K562 (cell line): Measurements from ENCODE around the gene HDAC7. TPM values are rescaled to one million over a fixed set of nuclear protein-coding genes. Genes with fewer than 3 reads are reported as not detected.

Source experiments
- ATF7 ChIP-seq: fragments of 450-650 bp; IDR thresholded peaks from 2 replicates; pipeline ENCODE4 v1.7.1; 2014; ENCODE audit warnings: mild to moderate bottlenecking, moderate library complexity
- CBX1 ChIP-seq: sonication (generic); IDR thresholded peaks from 2 replicates; pipeline ENCODE4 v1.6.1; 2016; ENCODE audit warnings: antibody characterized with exemption, low read depth, mild to moderate bottlenecking
- CEBPG ChIP-seq, 3 experiments: fragments of 200-800 bp in 1 of 3; sonication (Bioruptor generic) in 1 of 3; sonication (generic) in 1 of 3; formaldehyde crosslinking in 1 of 3; IDR thresholded peaks in 2 of 3; conservative IDR thresholded peaks in 1 of 3; 2 replicates each; pipeline versions ENCODE4 v1.6.1 to v1.8.0; 2016 to 2022; ENCODE audit warnings: missing compliant biosample characterization in 2 of 3, missing genetic modification characterization in 2 of 3, mild to moderate bottlenecking in 1 of 3, missing genetic modification reagents in 1 of 3
- CXXC5 ChIP-seq: fragments of 250-450 bp; sonication (Bioruptor Pico); IDR thresholded peaks from 2 replicates; pipeline ENCODE4 v1.8.0; 2022; ENCODE audit warnings: inconsistent platforms, mild to moderate bottlenecking, moderate library complexity
- EWSR1 ChIP-seq: fragments of 450-650 bp; IDR thresholded peaks from 2 replicates; pipeline ENCODE4 v1.6.1; 2018; ENCODE audit warnings: borderline replicate concordance, mild to moderate bottlenecking, low read depth, moderate library complexity; ENCODE audit not compliant: partially characterized antibody
- FOXA1 ChIP-seq: fragments of 450-650 bp; IDR thresholded peaks from 2 replicates; pipeline ENCODE4 v1.6.1; 2016; ENCODE audit warnings: mild to moderate bottlenecking, borderline replicate concordance
- NR2C2 ChIP-seq, 2 experiments: fragments of 200-800 bp in 1 of 2; sonication (Bioruptor generic) in 1 of 2; sonication (generic) in 1 of 2; formaldehyde crosslinking in 1 of 2; IDR thresholded peaks; 2 replicates each; pipeline versions ENCODE4 v1.6.1 to v1.8.0; 2016 to 2022; ENCODE audit warnings: mild to moderate bottlenecking in 1 of 2, missing compliant biosample characterization in 1 of 2, missing genetic modification characterization in 1 of 2, missing genetic modification reagents in 1 of 2
- NRF1 ChIP-seq, 2 experiments: fragments of 450-650 bp; IDR thresholded peaks in 1 of 2; conservative IDR thresholded peaks in 1 of 2; 2 replicates each; pipeline ENCODE4 v1.6.1; 2014; ENCODE audit warnings: mild to moderate bottlenecking in 2 of 2
- SOX6 ChIP-seq: fragments of 450-650 bp; IDR thresholded peaks from 2 replicates; pipeline ENCODE4 v1.6.1; 2014; ENCODE audit warnings: mild to moderate bottlenecking
- ZNF24 ChIP-seq: fragments of 450-650 bp; IDR thresholded peaks from 2 replicates; pipeline ENCODE4 v1.6.1; 2016
- polyA plus RNA-seq, 8 experiments: library from polyadenylated mRNA; depleted of rRNA in 4 of 8; stranded (reverse) in 5 of 8; unstranded in 3 of 8; fragments of >200 nt; fragmentation: Nextera tagmentation in 2 of 8; fragmentation: Illumina TruSeq in 1 of 8; extraction: Ambion mirVana in 2 of 8; extraction: Trizol in 1 of 8; gene quantifications; 2 replicates each; pipeline versions ENCODE4 v1.2.1 to v1.2.3, GENCODE V29; 2011 to 2014; ENCODE audit warnings: inconsistent platforms in 1 of 8, missing spikeins in 1 of 8
- total RNA-seq, 7 experiments: library from RNA; depleted of rRNA in 6 of 7; stranded (reverse); fragments of >200 nt in 6 of 7; fragmentation: Illumina TruSeq in 2 of 7; extraction: Trizol in 2 of 7; gene quantifications; 2 replicates each; pipeline versions ENCODE4 v1.2.1 to v1.2.3, GENCODE V29; 2011 to 2021; ENCODE audit warnings: low replicate concordance in 1 of 7
- TF ChIP-seq, protein P1 (sequence below), 2 experiments: fragments of 450-650 bp; formaldehyde crosslinking in 1 of 2; IDR thresholded peaks; 2 replicates each; pipeline versions ENCODE4 v1.4.0 to v1.6.1; 2014 to 2020; ENCODE audit warnings: mild to moderate bottlenecking in 2 of 2, borderline replicate concordance in 1 of 2, low read depth in 1 of 2
- TF ChIP-seq, protein P2 (sequence below): fragments of 450-650 bp; IDR thresholded peaks from 2 replicates; pipeline ENCODE4 v1.6.1; 2014; ENCODE audit warnings: low read depth, mild to moderate bottlenecking, moderate library complexity, borderline replicate concordance
- TF ChIP-seq, protein P3 (sequence below): sonication (generic); formaldehyde crosslinking; IDR thresholded peaks from 2 replicates; pipeline ENCODE4 v1.8.0; 2023; ENCODE audit warnings: mild to moderate bottlenecking, missing genetic modification reagents

Gene HDAC7
- total and polyA plus RNA-seq, 9 of the 15 experiments (the other 6 are each of a cell fraction or from before 2014, with no cell fraction given), result 2.5 to 129 (median 31.1) TPM

DNA sequence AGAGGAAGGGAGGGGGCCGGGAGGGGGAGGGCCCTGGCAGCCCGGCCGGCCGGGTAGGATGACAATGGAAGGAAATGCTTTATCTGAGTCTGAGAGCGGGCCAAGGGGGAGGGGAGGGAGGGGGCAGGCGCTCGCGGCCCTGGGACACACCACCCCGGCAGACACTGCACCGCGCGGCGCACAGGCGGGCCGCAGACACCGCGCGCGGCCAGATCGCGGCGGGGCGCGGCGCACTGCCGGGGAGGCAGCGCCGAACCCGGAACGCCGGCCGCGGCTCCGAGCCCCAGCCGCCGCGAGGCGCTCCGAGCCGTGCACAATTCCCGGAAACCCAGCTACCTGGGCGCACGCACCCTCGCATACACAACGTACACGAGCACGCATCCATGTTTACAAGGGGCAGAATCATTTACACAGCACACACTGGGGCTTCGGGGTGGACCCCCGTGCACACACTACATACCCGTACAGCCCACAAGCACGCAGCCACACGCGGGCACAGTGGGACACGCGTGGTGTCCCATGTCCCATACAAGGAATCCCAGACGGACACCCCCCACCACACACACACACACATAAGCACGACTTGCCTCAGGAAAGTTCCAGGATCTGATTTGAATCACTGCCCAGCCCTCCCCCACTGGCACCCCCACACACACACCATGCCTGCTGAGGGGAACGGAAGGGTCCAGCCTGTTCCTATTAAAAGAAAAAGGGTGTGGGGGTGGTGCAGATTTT is at the start of gene HDAC7 (continued):
- TF ChIP-seq, protein P1, sequence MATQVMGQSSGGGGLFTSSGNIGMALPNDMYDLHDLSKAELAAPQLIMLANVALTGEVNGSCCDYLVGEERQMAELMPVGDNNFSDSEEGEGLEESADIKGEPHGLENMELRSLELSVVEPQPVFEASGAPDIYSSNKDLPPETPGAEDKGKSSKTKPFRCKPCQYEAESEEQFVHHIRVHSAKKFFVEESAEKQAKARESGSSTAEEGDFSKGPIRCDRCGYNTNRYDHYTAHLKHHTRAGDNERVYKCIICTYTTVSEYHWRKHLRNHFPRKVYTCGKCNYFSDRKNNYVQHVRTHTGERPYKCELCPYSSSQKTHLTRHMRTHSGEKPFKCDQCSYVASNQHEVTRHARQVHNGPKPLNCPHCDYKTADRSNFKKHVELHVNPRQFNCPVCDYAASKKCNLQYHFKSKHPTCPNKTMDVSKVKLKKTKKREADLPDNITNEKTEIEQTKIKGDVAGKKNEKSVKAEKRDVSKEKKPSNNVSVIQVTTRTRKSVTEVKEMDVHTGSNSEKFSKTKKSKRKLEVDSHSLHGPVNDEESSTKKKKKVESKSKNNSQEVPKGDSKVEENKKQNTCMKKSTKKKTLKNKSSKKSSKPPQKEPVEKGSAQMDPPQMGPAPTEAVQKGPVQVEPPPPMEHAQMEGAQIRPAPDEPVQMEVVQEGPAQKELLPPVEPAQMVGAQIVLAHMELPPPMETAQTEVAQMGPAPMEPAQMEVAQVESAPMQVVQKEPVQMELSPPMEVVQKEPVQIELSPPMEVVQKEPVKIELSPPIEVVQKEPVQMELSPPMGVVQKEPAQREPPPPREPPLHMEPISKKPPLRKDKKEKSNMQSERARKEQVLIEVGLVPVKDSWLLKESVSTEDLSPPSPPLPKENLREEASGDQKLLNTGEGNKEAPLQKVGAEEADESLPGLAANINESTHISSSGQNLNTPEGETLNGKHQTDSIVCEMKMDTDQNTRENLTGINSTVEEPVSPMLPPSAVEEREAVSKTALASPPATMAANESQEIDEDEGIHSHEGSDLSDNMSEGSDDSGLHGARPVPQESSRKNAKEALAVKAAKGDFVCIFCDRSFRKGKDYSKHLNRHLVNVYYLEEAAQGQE (IDR thresholded peaks at IDR 0.05; ENCODE audit: borderline replicate concordance), result peak; percentile 29; the same call in 1 of the 2 replicates
- TF ChIP-seq, protein P1 (CRISPR knock-in tag; IDR thresholded peaks at IDR 0.05; ENCODE audit: low read depth), result peak; percentile 67; the same call in 1 of the 2 replicates
- TF ChIP-seq ZNF24 (peak; percentile 56; the same call in 1 of the 2 replicates), NRF1 (conservative IDR thresholded peaks at IDR 0.05 in 1 of 2, IDR thresholded peaks at IDR 0.05 in 1 of 2) (peak in 1 of 2 experiments; percentile 8; a peak in 2 of 4 replicates), FOXA1 (no peak), EWSR1 (no peak), CXXC5 (peak; percentile 87), CBX1 (no peak), ATF7 (no peak), CEBPG (CRISPR knock-in tag; IDR thresholded peaks at IDR 0.05) (peak; percentile 28; the same call in 1 of the 2 replicates), CEBPG (tag; conservative IDR thresholded peaks at IDR 0.05 in 1 of 2, IDR thresholded peaks at IDR 0.05 in 1 of 2) (no peak), SOX6 (peak; percentile 81), NR2C2 (CRISPR knock-in tag; IDR thresholded peaks at IDR 0.05) (0 out of 2 replicates have a peak, but pooled peaks have one; percentile 43), NR2C2 (tag; IDR thresholded peaks at IDR 0.05) (no peak)
- TF ChIP-seq, protein P2, sequence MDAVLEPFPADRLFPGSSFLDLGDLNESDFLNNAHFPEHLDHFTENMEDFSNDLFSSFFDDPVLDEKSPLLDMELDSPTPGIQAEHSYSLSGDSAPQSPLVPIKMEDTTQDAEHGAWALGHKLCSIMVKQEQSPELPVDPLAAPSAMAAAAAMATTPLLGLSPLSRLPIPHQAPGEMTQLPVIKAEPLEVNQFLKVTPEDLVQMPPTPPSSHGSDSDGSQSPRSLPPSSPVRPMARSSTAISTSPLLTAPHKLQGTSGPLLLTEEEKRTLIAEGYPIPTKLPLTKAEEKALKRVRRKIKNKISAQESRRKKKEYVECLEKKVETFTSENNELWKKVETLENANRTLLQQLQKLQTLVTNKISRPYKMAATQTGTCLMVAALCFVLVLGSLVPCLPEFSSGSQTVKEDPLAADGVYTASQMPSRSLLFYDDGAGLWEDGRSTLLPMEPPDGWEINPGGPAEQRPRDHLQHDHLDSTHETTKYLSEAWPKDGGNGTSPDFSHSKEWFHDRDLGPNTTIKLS, result 0 out of 2 replicates have a peak, but pooled peaks have one; percentile 17
- TF ChIP-seq, protein P3, sequence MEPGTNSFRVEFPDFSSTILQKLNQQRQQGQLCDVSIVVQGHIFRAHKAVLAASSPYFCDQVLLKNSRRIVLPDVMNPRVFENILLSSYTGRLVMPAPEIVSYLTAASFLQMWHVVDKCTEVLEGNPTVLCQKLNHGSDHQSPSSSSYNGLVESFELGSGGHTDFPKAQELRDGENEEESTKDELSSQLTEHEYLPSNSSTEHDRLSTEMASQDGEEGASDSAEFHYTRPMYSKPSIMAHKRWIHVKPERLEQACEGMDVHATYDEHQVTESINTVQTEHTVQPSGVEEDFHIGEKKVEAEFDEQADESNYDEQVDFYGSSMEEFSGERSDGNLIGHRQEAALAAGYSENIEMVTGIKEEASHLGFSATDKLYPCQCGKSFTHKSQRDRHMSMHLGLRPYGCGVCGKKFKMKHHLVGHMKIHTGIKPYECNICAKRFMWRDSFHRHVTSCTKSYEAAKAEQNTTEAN (CRISPR knock-in tag), result no peak
